ENCODE data around the gene FOXC2.

Gene FOXC2

DNA sequence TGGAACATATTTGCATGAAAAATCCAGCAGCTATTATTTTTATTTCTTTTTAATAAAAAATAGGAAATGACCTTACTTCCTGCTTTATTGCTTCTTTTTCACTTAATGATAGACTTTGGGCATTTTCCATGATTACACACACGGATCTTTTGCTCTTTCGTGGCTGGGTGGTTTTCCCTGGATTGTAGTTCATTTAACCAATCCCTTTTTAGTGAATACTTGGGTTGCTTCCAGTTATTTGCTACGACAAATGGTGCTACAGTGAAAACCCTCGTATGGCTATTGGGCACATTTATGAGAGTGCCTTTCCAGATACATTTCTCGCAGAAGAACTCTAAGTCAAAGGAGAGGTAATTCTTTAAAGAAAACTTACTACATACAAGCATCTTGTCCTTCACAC lies 50.3 kb downstream of the FOXC2 start:
- no peak for DNase-seq (ENCODE audit: low spot score)

DNA sequence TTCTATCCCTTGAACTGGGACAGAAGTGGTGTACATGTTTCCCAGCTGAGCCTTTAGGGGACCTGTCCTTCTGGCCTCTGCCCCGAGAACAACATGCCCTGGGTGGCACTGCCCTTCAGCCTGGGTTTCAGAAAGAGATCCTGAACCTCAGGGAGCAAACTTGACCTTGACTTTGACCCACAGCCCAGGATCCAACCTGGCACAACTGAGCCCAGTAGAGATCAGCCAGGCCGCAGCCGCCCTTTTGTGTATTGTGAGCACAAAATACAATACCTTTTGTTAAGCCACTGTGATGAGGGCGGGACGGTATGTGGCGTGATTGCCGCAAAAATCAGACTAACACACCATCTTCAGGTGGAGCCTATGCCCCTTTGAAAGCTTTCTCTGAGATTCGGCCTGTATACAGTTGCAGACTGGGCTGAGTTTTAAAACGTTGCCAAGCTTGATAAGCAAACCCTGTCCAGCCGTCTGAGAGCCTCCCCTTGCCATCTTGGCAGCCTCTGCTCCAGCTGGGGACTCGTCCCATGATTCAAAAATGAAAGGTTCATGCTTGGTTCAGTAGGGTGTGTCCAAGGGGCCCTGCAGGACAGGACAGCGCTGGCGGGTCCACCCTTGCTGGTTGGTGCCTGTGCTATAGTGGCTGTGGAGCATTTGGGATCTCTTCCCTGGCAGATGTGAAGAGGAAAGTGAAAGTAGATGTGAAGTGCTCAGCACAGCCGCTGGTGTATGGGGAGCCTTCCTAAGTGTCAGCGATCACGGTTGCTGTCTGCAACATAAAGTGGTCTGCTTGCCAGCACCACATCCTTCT lies 52.0 kb downstream of the FOXC2 start:
- peak; percentile 75 for DNase-seq (ENCODE audit: low spot score)

Measured in AG08396 (cell line).